GM21786 (cell line): ENCODE measurements around the gene EXOC5.

ENCODE experiments used
- ATAC-seq: cut with Tn5 transposase; IDR thresholded peaks from one replicate; pipeline ENCODE4 v1.9.1; 2021; ENCODE audit not compliant: unreplicated experiment

EXOC5 gene

DNA sequence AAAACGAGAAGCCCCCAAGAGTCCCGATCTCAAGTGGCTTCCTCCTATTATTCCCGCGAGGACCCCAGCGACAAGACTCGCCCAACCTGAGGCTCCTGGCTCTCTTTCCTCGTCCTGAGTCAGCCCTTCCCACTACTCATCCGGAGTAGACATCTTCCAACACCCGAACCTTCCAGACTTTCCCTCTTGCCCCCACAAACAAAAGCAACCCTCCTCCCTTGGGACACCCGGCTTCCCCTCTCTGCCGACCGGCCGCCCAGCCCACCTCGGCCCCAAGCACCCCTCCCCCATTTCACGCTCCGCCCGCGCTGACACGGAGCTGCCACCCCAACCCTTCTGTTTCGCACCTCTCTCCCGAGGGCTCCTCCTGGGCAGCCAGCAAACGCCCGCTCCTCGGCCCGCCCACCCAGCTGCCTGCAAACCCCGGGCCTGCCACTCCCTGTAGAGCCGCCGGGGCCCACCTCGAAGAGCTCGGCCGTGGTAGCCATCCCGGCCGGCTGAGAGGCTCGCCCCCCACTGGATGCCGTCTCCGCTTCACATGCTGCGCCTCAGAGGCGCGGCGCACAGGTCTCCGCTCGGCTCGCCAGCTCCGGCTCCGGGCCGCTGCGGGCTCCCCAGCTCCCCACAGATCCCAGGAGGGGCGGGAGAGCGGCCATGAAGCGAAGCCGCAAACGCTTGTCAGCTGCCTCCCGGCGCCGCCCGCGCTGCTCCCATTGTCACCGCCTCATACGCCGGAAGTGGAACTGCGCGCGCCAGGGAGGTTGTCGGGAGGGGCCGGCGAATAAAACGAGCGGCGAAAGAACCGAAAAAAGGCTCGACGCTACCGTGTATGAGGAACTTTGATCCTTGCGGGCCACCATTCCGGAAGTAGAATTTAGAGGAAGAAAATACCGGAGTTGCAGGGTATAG lies at the start of gene EXOC5, which contains the start of gene AP5M1:
EXOC5 (minus strand) TSS at position 745 of the 909 bp plus-strand sequence; CDS start at position 488, 257 bp downstream.
AP5M1 (plus strand) TSS at position 811 of the 909 bp plus-strand sequence. CDS start 344 bp downstream, outside the sequence.
- ATAC-seq: peak; percentile 91

DNA sequence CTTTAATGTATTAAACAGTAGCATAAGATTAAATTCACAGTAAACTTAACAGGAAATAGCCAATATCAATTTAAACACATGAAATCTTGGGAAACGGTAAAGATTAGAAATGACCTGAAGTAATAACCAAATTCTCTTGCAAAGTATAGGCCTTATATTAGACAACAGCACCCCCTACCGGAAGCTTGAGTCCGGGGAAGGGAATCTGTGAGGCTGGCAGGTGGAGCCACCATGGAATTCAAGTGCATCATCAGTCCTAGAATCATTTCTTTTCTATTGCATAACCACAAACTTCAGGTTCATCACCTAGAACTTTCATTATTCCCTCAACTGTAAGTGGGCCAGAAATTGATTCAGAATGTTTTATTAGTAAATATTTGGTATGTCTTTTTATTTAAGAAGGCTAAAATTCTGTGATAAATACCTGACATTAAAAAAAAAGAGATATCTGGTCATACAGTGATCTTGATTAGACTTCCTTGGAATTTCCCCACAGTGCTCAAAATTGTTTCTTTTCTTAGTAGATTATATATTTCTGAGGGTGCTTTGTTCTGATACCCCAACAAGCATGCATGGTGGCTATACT lies 48.6 kb upstream of the EXOC5 start:
- ATAC-seq: peak; percentile 70

DNA sequence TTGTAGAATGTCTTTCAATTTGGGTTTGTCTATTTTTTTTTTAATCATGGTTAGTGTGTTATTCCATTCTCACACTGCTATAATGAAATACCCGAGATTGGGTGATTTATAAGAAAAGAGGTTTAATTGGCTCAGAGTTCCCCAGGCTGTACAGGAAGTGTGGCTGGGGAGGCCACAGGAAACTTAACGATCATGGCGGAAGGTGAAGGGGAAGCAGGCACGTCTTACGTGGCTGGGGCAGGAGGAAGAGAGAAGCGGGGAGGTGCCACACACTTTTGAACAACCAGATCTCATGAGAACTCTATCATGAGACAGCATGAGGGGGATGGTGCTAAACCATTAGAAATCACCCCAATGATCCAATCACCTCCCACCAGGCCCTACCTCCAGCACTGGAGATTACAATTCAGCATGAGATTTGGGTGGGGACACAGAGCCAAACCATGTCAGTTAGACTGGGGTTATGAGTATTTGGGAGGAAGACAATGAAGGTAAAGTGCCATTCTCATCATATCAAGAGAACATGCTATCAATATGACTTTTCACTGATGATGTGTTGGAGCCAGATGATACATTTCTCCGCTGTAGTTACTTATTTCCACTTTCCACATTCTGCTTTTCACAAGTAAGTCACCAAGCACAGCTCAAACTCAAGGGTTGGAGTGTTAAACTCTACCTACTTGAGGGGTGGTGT lies 45.8 kb upstream of the EXOC5 start:
- no peak for ATAC-seq

DNA sequence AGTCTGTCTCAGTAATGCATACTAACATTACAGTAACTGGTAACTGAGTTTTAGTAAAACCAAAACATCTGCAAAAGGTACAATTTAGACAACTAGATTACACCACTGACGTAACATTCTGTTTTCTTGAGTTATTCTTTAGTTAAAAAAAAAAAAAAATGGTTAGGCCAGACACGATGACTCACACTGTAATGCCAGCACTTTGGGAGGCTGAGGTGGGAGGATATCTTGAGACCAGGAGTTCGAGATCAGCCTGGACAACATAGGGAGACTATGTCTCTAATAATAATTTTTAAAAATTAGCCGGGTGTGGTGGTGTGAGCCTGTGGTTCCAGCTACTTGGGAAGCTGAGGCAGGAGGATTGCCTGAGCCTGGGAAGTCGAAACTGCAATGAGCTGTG lies 34.2 kb upstream of the EXOC5 start:
- no peak for ATAC-seq

DNA sequence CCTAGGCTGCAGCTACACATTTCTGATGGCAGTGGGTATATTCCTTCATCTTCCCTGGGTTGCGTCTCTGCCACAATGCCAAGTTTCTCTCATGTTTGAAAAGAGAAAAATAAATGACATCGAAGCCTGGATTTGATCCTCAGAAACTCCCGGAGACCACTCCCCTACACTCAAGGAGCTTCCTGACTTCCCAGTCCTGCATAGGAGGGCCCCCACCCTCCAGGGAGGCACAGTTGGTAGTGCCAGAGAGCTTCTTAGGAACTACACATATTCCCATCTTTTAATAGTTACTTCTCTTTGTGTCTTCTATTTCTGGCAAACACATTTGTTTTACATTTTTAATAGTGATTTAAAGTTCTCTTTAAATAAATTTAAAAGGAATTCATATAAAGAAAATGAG lies 30.8 kb upstream of the EXOC5 start:
- ATAC-seq: no peak

DNA sequence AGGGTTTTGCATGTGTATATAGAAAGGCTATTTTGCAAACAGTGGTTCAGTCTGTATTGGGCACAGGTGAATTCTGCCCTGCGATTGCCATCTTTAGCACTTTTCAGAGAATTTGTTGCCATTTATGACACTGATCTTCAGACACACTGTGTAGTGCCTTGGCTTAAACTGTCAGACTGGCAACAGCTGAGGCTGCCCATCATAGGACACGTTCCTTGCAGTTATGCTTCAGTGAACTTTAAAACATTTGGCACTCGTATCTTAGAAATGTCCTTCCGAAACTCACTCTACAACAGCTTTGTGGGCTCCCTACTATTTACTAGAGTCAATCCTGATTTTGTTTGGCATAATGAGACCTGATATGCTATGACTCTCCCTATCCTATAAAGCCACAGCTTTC lies 29.1 kb upstream of the EXOC5 start:
- no peak for ATAC-seq

- ATAC-seq: no peak
Measured at GRCh38 chr14:57295239-57295638, 26.5 kb upstream of the EXOC5 start.

DNA sequence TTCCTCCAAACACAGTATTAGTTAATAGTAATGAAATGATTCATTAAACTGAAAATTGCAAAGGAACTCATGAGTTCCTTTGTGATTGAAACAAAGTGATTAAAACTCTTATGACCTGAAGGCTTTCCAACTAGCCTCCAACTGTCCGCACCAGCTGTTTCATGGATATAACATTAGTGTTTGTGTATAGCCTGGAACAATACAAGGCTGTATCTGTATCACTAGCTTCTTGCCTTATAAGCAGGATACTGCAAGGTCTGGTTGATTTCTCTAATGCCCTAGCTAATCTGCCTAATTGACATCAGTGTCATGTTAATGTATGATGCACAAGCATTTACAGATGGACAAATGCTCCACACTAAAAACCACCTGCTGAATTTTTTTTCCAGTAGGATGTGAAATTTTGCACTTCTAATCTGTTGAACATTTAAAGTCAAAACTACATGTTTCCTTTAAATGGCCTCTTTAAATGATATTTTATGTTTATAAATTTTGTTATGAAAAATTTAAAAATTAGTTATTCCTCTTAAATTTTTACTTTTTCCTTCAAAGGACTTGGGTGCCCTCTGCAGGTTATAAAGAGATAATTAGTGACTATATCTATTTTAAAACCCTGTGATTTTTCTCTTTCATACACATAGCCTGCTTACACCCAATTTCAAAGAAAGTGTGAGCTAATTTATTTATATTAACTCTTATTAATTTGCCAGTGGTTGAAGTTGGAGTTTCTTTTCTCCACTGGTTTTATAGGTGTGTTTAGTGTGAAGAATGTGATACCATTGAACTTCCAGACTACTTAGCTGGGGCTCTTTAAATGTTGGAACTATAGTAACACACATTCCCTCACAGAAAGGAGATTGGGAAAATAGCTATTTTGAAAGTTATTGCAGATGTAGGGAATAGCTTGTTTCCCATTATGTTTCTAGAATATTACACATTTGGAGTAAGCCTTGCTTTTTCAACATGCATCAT lies 25.4 kb upstream of the EXOC5 start:
- ATAC-seq: no peak

- ATAC-seq: no peak
Measured at GRCh38 chr14:57291692-57292647, 23.3 kb upstream of the EXOC5 start.

GRCh38 chr14:57290751-57291150 lies 22.0 kb upstream of the EXOC5 start:
- no peak for ATAC-seq

DNA sequence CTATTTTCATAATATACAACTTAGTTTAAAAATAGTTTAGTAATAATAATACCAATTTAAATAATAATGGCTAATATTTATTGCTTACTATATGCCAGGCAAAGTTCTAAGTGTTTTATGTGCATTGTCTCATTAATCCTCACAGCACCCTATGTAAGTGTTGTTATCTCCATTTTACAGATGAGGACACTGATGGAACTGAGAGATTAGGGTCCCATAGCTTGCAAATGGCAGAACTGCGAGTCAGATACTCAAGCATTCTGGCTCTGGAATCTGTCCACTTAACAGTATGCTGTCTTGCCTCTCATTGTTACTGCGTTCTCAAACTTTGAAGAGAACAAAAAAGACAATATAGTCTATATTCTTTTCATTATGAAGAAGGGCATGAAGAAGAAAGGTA lies 19.0 kb upstream of the EXOC5 start:
- no peak for ATAC-seq

GRCh38 chr14:57277062-57277461 lies 8.4 kb upstream of the EXOC5 start:
- ATAC-seq: no peak

DNA sequence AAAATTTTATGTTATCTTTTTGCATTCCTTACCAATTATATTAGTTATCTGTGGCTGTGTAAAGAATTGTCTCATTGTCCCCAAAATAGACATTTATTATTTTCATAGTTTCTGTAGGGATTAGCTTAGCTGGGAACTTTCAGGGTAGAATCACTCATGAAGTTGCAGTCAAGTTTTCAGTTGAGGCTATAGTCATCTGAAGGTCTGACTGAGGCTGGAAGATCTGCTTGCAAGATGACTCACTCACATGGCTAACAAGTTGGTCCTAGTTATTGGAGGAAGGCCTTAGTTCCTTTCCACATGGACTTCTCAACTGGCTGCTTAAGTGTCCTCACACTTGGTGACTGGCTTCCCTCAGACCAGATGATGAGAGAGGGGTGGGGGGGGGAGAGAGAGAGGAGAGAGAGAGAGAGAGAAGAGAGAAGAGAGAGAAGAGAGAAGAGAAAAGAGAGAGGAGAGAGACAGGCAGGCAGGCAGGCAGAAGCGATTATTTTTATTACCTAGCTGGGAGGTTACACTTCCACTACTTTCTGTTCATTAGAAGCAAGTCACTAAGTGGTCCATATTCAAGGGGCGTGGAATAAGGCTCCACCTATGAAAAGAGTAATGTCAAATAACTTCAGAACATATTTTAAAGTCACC lies 6.4 kb upstream of the EXOC5 start:
- no peak for ATAC-seq

GRCh38 chr14:57274551-57274950 lies 5.8 kb upstream of the EXOC5 start:
- no peak for ATAC-seq

DNA sequence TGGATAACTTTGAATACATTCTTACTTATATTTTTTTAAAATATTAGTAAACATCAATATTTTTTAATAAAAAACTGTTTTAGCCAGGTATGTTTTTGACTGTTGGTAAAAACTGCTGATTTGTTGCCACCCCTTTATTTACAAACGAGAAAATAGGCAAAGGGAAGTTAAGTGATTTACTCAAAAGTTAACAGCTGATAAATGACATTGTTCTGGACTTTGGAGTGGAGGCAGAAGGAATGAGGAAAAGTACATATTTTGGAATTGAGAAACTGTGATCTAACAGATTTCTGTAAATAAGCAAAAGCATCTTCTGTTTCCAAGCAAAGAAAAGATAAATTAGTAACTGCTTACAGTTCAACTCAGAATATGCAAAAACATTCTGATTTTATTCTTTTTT lies 4.5 kb upstream of the EXOC5 start:
- no peak for ATAC-seq

- no peak for ATAC-seq
Measured at GRCh38 chr14:57266065-57266464, 2.6 kb downstream of the EXOC5 start.

- no peak for ATAC-seq
Measured at GRCh38 chr14:57262117-57262516, 6.6 kb downstream of the EXOC5 start.

- ATAC-seq: no peak
Measured at GRCh38 chr14:57261604-57262003, 7.1 kb downstream of the EXOC5 start.

DNA sequence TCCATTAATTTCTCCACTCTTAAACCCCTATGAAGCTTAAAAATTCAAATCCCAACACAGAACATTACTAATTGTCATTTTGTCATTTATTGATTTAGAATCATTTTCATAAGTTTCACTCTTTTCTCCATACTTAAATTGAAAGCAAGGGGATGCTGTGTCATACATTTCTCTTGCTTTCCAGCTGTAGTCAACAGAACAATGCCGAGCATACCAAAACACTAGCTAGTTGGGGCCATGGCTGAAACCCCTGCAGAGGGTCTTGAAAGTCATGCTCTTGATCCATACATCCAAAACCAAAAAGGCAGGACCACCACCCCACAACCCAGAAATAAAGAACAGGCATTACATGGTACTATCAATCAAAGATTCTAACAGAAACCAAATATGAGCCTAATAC lies 9.0 kb downstream of the EXOC5 start:
- no peak for ATAC-seq
